GM06990 (cell line): ENCODE results near the gene NUB1.

Experiments used
- DNase-seq: peaks from one replicate; pipeline ENCODE4 v3.0.0-alpha.2; 2011; ENCODE audit not compliant: insufficient read length; ENCODE audit errors: extremely low read depth
- H3K27me3 ChIP-seq: replicated peaks from 2 replicates; pipeline ENCODE4 v1.6.0; 2011; ENCODE audit warnings: low read length; ENCODE audit not compliant: control insufficient read depth, insufficient read depth
- H3K36me3 ChIP-seq: 2 replicates; pipeline ENCODE4 v1.5.1; 2011; ENCODE audit warnings: low read length; ENCODE audit not compliant: control insufficient read depth, insufficient read depth
- H3K4me3 ChIP-seq: replicated peaks from 2 replicates; pipeline ENCODE4 v1.5.1; 2011; ENCODE audit warnings: low read depth, mild to moderate bottlenecking, control low read depth, low read length
- CTCF ChIP-seq: IDR thresholded peaks from 2 replicates; pipeline ENCODE4 v1.5.1; 2011; ENCODE audit warnings: low read length, control low read depth, mild to moderate bottlenecking, inconsistent platforms; ENCODE audit not compliant: insufficient read depth, poor library complexity, severe bottlenecking

The NUB1 gene

DNA sequence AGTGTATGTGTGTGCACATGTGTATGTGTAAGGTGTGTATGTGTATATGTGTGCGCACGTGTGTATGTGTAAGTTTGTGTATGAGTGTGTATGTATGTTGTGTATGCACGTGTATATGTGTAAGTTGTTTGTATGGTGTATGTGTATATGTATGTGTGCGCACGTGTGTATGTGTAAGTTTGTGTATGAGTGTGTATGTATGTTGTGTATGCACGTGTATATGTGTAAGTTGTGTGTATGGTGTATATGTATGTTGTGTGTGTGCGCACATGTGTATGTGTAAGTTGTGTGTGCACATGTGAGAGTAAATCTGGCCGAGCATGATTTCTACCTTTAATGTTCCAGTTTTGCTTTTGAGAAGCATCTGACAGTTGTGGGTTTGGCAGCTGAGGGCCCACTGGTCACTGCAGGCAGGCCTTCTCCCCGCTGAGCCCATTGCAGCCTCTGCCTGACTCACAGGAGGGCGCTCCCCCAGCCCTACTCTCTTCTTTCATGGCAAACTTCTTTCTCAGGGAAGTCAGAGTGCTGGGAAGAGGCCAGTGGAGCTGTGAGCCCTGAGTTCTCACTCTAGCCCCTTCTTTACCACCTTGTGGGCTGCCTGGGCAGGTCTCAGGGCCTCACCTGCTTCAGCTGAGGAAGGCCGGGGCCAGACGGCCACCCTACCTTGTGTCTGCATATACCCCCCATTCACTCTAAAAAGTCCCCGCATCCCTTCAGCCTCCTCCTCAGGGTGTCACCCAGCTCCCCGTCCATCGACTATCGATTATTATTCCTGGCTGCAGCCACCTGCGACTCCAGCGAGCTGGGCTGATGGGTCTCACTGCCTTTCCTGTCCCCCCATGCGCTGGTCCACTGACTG lies 57.1 kb downstream of the NUB1 start:
- DNase-seq: no peak

DNA sequence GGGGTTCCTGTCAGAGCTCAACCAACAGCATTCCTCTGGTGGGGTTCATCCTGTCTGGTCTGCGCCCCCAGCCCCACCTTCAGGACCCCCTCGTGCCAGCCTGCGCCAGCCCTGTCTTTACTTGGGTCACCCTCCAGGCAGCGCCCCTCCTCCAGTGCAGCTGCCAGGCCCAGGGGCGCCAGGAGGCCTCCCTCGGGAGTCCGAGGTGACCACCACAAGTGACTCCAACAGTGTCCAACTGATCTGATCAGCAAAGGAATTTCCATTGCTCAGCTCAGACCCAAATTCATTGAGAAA lies 57.6 kb downstream of the NUB1 start:
- Histone ChIP-seq H3K36me3 (no peaks in the 10 kb centered on the region), H3K27me3 (no peaks in the 10 kb centered on the region; the same call in 1 of the 2 replicates), H3K4me3 (no peak overlapping the region)
- no peak for DNase-seq
- no peak for TF ChIP-seq CTCF

More for the DNA sequence above, 57.1 kb downstream of the NUB1 start:
- no peaks in the 10 kb centered on the region for H3K36me3 ChIP-seq
- H3K4me3 ChIP-seq: no peak overlapping the region
- no peaks in the 10 kb centered on the region; the same call in 1 of the 2 replicates for H3K27me3 ChIP-seq
- TF ChIP-seq CTCF: no peak

DNA sequence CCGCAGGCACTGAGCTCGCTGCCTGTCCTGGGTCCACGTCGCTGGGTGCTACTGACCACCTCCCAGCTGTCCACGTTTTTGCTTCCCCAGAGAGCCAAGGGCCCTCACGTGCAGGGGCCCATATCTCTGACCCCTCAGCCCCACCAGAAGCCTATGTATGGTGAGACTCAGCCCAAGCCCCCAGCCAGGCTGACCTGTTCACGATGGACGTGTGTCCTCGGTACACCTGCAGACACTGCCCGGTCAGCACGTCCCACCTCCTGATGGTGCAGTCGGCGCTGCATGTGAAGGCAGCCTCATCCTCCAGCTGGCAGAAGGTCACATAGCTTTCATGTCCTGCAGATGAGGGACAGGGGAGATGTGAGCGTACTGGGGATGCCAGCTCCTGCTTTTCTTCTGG lies 58.3 kb downstream of the NUB1 start:
- H3K4me3 ChIP-seq: no peak overlapping the region
- no peaks in the 10 kb centered on the region; the same call in 1 of the 2 replicates for H3K27me3 ChIP-seq
- no peak for DNase-seq
- H3K36me3 ChIP-seq: no peaks in the 10 kb centered on the region
- TF ChIP-seq CTCF: no peak

DNA sequence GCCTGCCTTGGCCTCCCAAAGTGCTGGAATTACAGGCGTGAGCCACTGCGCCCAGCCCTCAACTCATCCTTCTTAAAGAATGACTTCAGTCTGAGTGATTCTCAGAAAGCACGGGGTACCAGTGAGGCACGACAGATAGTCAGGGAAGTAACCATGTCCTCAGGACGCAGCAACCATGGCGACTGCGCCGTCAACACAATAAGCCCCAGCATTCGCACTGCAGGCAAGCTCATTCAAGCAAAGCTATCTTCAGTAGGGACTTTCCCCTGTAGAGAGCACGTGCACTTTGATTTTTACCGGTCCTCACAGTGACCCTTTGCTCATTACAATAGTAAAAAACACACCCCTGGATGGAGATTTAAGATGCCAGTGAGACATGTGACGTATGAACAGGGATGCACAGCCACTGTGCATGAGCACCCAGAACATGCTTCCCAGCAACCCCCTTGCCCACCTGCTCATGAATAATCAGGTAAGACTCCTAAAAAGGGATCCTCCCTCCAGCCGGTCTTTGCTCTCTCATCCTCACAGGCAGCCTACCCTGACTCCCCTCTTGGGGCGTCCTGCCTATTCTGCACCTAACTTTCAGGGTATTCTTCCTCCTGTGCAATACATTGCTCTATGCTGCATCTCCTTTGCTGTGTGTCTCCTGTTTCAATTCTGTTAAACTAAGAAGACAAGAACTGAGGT lies 59.2 kb downstream of the NUB1 start:
- Histone ChIP-seq H3K36me3 (no peaks in the 10 kb centered on the region), H3K27me3 (no peaks in the 10 kb centered on the region; the same call in 1 of the 2 replicates)

More for the DNA sequence above, 59.2 kb downstream of the NUB1 start:
- H3K4me3 ChIP-seq: no peak overlapping the region
- TF ChIP-seq CTCF: no peak
- DNase-seq: peak; percentile 63
